GM18505 (cell line): ENCODE measurements around the gene ZCCHC4.

ENCODE experiments used
- ATAC-seq: cut with Tn5 transposase; IDR thresholded peaks from one replicate; pipeline ENCODE4 v1.9.1; 2021; ENCODE audit not compliant: unreplicated experiment
- POLR2A ChIP-seq: IDR thresholded peaks from 4 replicates; pipeline ENCODE4 v1.6.1; 2011; ENCODE audit warnings: borderline replicate concordance; ENCODE audit not compliant: insufficient read depth, insufficient read length; ENCODE audit errors: extremely low read depth

The ZCCHC4 gene, protein sequence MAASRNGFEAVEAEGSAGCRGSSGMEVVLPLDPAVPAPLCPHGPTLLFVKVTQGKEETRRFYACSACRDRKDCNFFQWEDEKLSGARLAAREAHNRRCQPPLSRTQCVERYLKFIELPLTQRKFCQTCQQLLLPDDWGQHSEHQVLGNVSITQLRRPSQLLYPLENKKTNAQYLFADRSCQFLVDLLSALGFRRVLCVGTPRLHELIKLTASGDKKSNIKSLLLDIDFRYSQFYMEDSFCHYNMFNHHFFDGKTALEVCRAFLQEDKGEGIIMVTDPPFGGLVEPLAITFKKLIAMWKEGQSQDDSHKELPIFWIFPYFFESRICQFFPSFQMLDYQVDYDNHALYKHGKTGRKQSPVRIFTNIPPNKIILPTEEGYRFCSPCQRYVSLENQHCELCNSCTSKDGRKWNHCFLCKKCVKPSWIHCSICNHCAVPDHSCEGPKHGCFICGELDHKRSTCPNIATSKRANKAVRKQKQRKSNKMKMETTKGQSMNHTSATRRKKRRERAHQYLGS

GRCh38 chr4:25312496-25313200 is at the start of gene ZCCHC4:
Gene ZCCHC4 (plus strand): TSS chr4:25312774. CDS start chr4:25312810, 36 bp downstream.
- ATAC-seq: peak; percentile 88
- peak; percentile 82 for TF ChIP-seq POLR2A

GRCh38 chr4:25271866-25272265 is 40.7 kb upstream of the ZCCHC4 start:
- no peak for TF ChIP-seq POLR2A
- ATAC-seq: no peak

- no peak for TF ChIP-seq POLR2A
- ATAC-seq: no peak
Measured at GRCh38 chr4:25280210-25280609, 32.4 kb upstream of the ZCCHC4 start.

- no peak for TF ChIP-seq POLR2A
- ATAC-seq: no peak
Measured at GRCh38 chr4:25283948-25284347, 28.6 kb upstream of the ZCCHC4 start.

DNA sequence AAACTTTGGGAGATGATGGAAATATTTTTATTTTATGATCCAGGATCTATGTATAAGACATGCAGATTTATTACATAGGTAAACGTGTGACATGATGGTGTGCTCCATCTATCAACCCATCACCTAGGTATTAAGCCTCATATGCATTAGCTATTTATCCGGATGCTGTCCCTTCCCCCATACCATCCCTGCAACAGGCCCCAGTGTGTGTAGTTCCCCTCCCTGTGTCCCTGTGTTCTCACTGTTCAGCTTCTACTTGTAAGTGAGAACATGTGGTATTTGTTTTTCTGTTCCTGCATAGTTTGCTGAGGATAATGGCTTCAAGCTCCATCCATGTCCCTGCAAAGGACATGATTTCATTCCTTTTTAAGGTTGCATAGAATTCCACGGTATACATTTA is 28.1 kb upstream of the ZCCHC4 start:
- no peak for TF ChIP-seq POLR2A
- no peak for ATAC-seq

DNA sequence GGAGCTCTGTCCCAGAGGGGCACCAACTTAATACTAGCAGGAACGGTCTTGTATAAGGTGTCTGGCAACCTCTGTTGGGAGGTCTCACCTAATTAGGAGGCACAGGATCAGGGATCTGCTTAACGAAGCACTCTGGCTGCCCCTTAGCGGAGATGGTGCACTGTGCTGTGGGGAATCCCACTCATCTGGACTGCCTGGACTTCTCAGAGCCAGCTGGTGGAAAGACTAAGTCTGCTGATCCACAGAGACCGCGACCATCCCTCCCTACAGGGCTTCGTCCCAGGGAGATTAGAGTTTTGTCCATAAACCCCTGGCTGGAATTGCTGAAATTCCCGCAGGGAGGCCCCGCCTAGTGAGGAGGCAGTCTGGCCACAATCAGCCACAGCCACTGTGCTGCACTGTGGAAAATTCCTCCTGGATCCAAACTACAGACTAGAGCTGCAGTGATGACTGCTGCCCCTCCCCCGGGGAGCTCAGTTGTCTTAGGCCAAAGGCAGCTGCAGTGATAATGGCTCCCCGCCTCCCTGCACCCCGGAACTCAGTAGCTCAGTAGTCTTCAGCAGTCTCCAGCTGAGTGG is 22.0 kb upstream of the ZCCHC4 start:
- ATAC-seq: no peak
- TF ChIP-seq POLR2A: no peak

- no peak for TF ChIP-seq POLR2A
- no peak for ATAC-seq
Measured at GRCh38 chr4:25291158-25291733, 21.3 kb upstream of the ZCCHC4 start.

DNA sequence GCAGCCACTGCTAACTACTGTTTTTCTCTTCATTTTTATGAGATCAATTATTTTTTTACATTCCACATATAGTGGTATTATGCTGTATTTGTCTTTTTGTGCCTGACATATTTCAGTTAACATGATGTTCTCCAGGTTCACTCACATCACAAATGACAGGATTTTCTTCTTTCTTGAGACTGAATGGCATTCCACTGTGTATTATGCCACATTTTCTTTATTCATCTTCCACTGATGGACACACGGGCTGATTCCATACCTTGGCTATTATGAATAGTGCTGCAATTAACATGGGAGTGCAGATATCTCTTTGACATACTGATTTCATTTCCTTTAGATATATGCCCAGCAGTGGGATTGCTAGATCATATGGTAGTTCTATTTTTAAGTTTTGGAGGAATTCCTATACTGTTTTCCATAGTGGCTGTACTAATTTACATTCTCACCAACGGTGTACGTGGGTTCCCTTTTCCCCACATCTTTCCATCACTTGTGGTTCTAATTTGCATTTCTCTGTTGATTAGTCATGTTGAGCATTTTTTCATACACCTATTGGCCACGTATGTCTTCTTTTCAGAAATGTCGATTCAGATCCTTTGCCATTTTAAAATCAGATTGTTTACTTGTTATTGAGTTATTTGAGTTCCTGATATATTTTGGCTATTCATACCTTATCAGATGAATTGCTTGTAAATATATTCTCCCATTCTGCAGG is 14.9 kb upstream of the ZCCHC4 start:
- no peak for TF ChIP-seq POLR2A
- no peak for ATAC-seq

DNA sequence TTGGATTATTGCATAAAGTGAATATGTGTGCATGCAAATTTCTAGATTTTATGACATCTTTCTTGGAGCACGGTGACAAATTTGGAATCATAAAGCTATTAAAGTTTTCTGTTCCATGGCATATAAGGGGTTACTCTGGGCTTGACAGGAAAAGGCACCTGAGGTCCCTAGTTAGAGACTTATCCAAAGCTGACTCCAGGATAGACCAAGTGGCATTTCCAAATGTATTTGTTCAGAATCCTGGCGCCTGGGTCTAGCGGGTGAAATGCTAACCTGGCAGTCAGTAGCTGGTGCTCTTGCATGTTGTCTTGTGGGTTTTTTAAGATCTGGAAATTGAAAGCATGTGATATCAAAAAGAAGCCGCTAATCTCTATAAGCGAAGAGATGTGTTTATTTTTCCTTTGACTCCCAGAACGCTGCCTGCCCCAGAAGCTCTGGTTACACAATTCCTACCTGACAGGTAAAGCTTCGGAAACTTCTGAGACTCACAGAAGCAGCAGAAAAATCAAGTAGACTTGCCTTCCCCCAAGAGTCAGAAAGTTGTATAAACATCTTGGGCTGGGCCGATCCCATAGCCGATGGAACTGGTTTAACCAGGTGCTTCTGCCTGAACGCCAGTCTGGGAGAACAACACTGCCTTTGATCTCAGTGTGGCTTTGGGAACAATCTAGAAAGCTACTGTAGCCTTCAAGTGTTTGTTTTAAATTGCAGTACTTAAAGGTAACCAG is 12.9 kb upstream of the ZCCHC4 start:
- no peak for ATAC-seq
- TF ChIP-seq POLR2A: no peak

DNA sequence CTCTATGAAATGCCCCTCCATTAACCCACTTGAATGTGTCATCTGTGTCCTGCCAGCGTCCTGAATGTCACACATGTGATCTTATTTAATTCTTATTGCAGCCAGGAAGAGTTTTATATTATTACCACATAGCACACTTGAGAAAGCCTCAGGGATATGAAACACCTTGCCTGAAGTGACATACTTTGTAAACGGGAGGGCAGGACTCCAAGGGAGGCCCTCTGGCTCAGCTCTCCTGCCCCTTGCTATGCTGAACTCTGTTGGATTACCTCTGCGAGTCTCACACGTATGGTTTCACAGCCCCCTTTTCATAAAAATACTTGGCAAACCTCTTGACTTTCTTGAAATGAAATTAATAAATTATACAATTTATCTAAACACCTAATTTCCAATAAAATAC is 11.1 kb upstream of the ZCCHC4 start:
- no peak for TF ChIP-seq POLR2A
- ATAC-seq: no peak

DNA sequence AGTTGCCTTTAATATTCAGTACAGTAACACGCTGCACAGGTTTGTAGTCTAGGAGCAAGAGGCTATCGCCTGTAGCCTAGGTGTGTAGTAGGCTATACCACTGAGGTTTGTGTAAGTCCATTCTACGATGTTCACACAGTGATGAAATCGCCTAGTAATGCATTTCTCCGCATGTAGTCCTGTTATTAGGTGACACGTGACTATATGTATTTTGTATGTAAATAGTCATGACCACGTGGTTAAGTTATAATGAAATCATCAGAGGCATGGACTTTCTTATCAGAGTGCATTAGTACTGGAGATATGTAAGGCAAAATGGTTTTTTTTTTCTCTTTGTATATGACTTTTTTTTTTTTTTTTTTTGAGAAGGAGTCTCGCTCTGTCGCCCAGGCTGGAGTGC is 9.9 kb upstream of the ZCCHC4 start:
- no peak for ATAC-seq
- TF ChIP-seq POLR2A: no peak

GRCh38 chr4:25303578-25303977 is 9.0 kb upstream of the ZCCHC4 start:
- no peak for ATAC-seq
- TF ChIP-seq POLR2A: no peak
